IMR-90 (cell line): ENCODE measurements around the gene DOK1. TPM values are rescaled to one million over a fixed set of nuclear protein-coding genes. Genes with fewer than 3 reads are reported as not detected.

ENCODE experiments used
- ATAC-seq: fragments of 200-7000 bp; cut with Tn5 transposase; 2 replicates; pipeline ENCODE4 v1.9.1; 2020; ENCODE audit warnings: low read depth, mild to moderate bottlenecking, moderate library complexity
- BruUV-seq: library from RNA; stranded (reverse); fragments of 400-500 nt; replicated peaks from 2 replicates; lab custom pipeline; 2021; lab: Mats Ljungman, UMichigan
- CTCF ChIA-PET: fragments of 300-600 bp; formaldehyde crosslinking; extraction: SDS; loops from one replicate; lab custom pipeline; 2021; ENCODE audit warnings: antibody characterized with exemption; lab: Yijun Ruan, JAX
- POLR2A ChIA-PET: fragments of 300-600 bp; sonication (Branson Sonifier 250); formaldehyde crosslinking; loops from one replicate; lab custom pipeline; 2022; ENCODE audit warnings: antibody characterized with exemption; ENCODE audit not compliant: unreplicated experiment; lab: Charles Lee
- DNase-seq: peaks from one replicate; pipeline ENCODE4 v3.0.0; 2013
- H2AFZ ChIP-seq: replicated peaks from 2 replicates; pipeline ENCODE3; 2013; ENCODE audit warnings: low read length, mild to moderate bottlenecking; ENCODE audit not compliant: poor library complexity
- H2AK5ac ChIP-seq: 2 replicates; pipeline ENCODE4 v1.6.1; 2013; ENCODE audit warnings: low read depth, low read length, inconsistent platforms
- H2AK9ac ChIP-seq: replicated peaks from 2 replicates; pipeline ENCODE3; 2013; ENCODE audit warnings: mild to moderate bottlenecking, low read depth, low read length, moderate library complexity; ENCODE audit not compliant: poor library complexity
- H2BK120ac ChIP-seq: 2 replicates; pipeline ENCODE4 v1.6.1; 2013; ENCODE audit warnings: low read depth, low read length, inconsistent platforms
- H2BK15ac ChIP-seq: 3 replicates; pipeline ENCODE4 v1.6.1; 2013; ENCODE audit warnings: low read depth, low read length, inconsistent platforms
- H2BK20ac ChIP-seq: 2 replicates; pipeline ENCODE4 v1.6.1; 2013; ENCODE audit warnings: low read depth, mild to moderate bottlenecking, inconsistent platforms, low read length, moderate library complexity
- H2BK5ac ChIP-seq: 2 replicates; pipeline ENCODE4 v1.6.1; 2013; ENCODE audit warnings: mild to moderate bottlenecking, low read depth, low read length, inconsistent platforms; ENCODE audit not compliant: poor library complexity, severe bottlenecking
- H3K14ac ChIP-seq: replicated peaks from 2 replicates; pipeline ENCODE4 v1.6.1; 2013; ENCODE audit warnings: low read depth, low read length, inconsistent platforms
- H3K18ac ChIP-seq: 2 replicates; pipeline ENCODE4 v1.6.1; 2013; ENCODE audit warnings: low read depth, low read length, control low read depth
- H3K23ac ChIP-seq: 2 replicates; pipeline ENCODE4 v1.6.1; 2013; ENCODE audit warnings: low read depth, low read length, inconsistent platforms
- H3K27ac ChIP-seq: 2 replicates; pipeline ENCODE4 v1.5.1; 2013; ENCODE audit warnings: mild to moderate bottlenecking, control low read depth, low read length; ENCODE audit not compliant: insufficient read depth
- H3K27me3 ChIP-seq: 2 replicates; pipeline ENCODE4 v1.6.1; 2013; ENCODE audit warnings: low read length; ENCODE audit not compliant: control insufficient read depth, insufficient read depth
- H3K36me3 ChIP-seq: 2 replicates; pipeline ENCODE4 v1.6.1; 2013; ENCODE audit warnings: low read length, mixed read lengths; ENCODE audit not compliant: control insufficient read depth, insufficient read depth
- H3K4ac ChIP-seq: 2 replicates; pipeline ENCODE4 v1.6.1; 2013; ENCODE audit warnings: low read depth, low read length, inconsistent platforms
- H3K4me1 ChIP-seq: 2 replicates; pipeline ENCODE4 v1.6.1; 2013; ENCODE audit warnings: low read length, mixed read lengths; ENCODE audit not compliant: control insufficient read depth, insufficient read depth
- H3K4me2 ChIP-seq: 2 replicates; pipeline ENCODE4 v1.6.1; 2013; ENCODE audit warnings: low read depth, mild to moderate bottlenecking, control low read depth, low read length, moderate library complexity
- H3K4me3 ChIP-seq: 2 replicates; pipeline ENCODE4 v1.5.1; 2013; ENCODE audit warnings: low read depth, mild to moderate bottlenecking, control low read depth, low read length, moderate library complexity; ENCODE audit not compliant: insufficient read depth
- H3K56ac ChIP-seq: 2 replicates; pipeline ENCODE4 v1.6.1; 2013; ENCODE audit warnings: low read length, inconsistent platforms; ENCODE audit not compliant: insufficient read depth; ENCODE audit errors: extremely low read depth
- H3K79me1 ChIP-seq, 2 experiments: 2 replicates each; pipeline ENCODE4 v1.6.1; 2013; ENCODE audit warnings: low read length in 2 of 2, inconsistent platforms in 1 of 2, low read depth in 1 of 2
- H3K9ac ChIP-seq: 2 replicates; pipeline ENCODE4 v1.6.1; 2013; ENCODE audit warnings: low read depth, low read length, control low read depth
- H3K9me1 ChIP-seq: 2 replicates; pipeline ENCODE4 v1.6.1; 2013; ENCODE audit warnings: low read length, inconsistent platforms; ENCODE audit not compliant: insufficient read depth
- H3K9me3 ChIP-seq: 2 replicates; pipeline ENCODE4 v1.6.1; 2013; ENCODE audit warnings: low read length; ENCODE audit not compliant: control insufficient read depth, insufficient read depth
- H4K20me1 ChIP-seq: 2 replicates; pipeline ENCODE4 v1.6.1; 2013; ENCODE audit warnings: low read length, inconsistent platforms; ENCODE audit not compliant: insufficient read depth
- H4K5ac ChIP-seq: 2 replicates; pipeline ENCODE4 v1.6.1; 2013; ENCODE audit warnings: mild to moderate bottlenecking, low read depth, low read length, control low read depth
- H4K8ac ChIP-seq, 2 experiments: 2 replicates each; pipeline ENCODE4 v1.6.1; 2013; ENCODE audit warnings: low read depth in 2 of 2, low read length in 2 of 2, control low read depth in 1 of 2, inconsistent platforms in 1 of 2
- H4K91ac ChIP-seq: 2 replicates; pipeline ENCODE4 v1.6.1; 2013; ENCODE audit warnings: low read depth, low read length, inconsistent platforms; ENCODE audit not compliant: insufficient read depth
- BHLHE40 ChIP-seq: fragments of 150-350 bp; IDR thresholded peaks from 2 replicates; pipeline ENCODE4 v1.6.1; 2016; ENCODE audit warnings: mild to moderate bottlenecking, low read depth, low read length
- CEBPB ChIP-seq: IDR thresholded peaks from 2 replicates; pipeline ENCODE4 v1.6.1; 2012; ENCODE audit warnings: low read depth, low read length, improper control_type of control experiment
- CHD1 ChIP-seq: IDR thresholded peaks from 2 replicates; pipeline ENCODE4 v1.6.1; 2012; ENCODE audit warnings: low read depth, low read length, improper control_type of control experiment
- FOS ChIP-seq: fragments of 150-350 bp; IDR thresholded peaks from 2 replicates; pipeline ENCODE4 v1.6.1; 2016; ENCODE audit warnings: low read depth, low read length
- MAFK ChIP-seq: IDR thresholded peaks from 2 replicates; pipeline ENCODE4 v1.6.1; 2012; ENCODE audit warnings: low read depth, low read length, improper control_type of control experiment
- MAZ ChIP-seq: IDR thresholded peaks from 2 replicates; pipeline ENCODE4 v1.6.1; 2012; ENCODE audit warnings: low read depth, mild to moderate bottlenecking, low read length, improper control_type of control experiment, moderate library complexity, borderline replicate concordance
- MXI1 ChIP-seq: IDR thresholded peaks from 2 replicates; pipeline ENCODE4 v1.6.1; 2012; ENCODE audit warnings: low read depth, mild to moderate bottlenecking, low read length, moderate library complexity, borderline replicate concordance
- NFE2L2 ChIP-seq: fragments of 150-350 bp; IDR thresholded peaks from 2 replicates; pipeline ENCODE4 v1.6.1; 2016; ENCODE audit warnings: low read depth, mild to moderate bottlenecking, low read length
- POLR2A ChIP-seq: IDR thresholded peaks from 2 replicates; pipeline ENCODE4 v1.6.1; 2012; ENCODE audit warnings: mild to moderate bottlenecking, low read depth, low read length
- RAD21 ChIP-seq: IDR thresholded peaks from 2 replicates; pipeline ENCODE4 v1.6.1; 2012; ENCODE audit warnings: low read length, improper control_type of control experiment
- RCOR1 ChIP-seq: IDR thresholded peaks from 2 replicates; pipeline ENCODE4 v1.6.1; 2012; ENCODE audit warnings: mild to moderate bottlenecking, low read length, improper control_type of control experiment; ENCODE audit not compliant: insufficient replicate concordance
- RFX5 ChIP-seq: IDR thresholded peaks from 2 replicates; pipeline ENCODE4 v1.8.0; 2012; ENCODE audit warnings: low read depth, mild to moderate bottlenecking, low read length, moderate library complexity
- SMC3 ChIP-seq: fragments of 150-350 bp; IDR thresholded peaks from 2 replicates; pipeline ENCODE4 v1.6.1; 2016; ENCODE audit warnings: low read depth, mild to moderate bottlenecking, antibody characterized with exemption, low read length, moderate library complexity
- WGBS, 2 experiments: methylation state at CpG; one replicate each; pipeline versions ENCODE4 v1.1.5 to v1.1.7; 2013; ENCODE audit warnings: missing lambda C conversion rate in 2 of 2; ENCODE audit not compliant: insufficient read length in 1 of 2; ENCODE audit errors: extremely low coverage in 2 of 2; 5-methylcytosine and 5-hydroxymethylcytosine counted together
- dilution Hi-C: fragments of 300-500 bp; cut with HindIII; formaldehyde crosslinking; loops from one replicate; pipeline ENCODE4 v1.14.3; 2018; ENCODE audit warnings: low sequenced_read_pairs; ENCODE audit not compliant: unreplicated experiment
- in situ Hi-C: fragments of 300-500 bp; cut with MboI; formaldehyde crosslinking; loops from 3 replicates; pipeline ENCODE4 v1.14.3; 2019; ENCODE audit warnings: low sequenced_read_pairs, inconsistent platforms, mixed read lengths
- intact Hi-C: fragments of 100-400 bp; cut with micrococcal nuclease; formaldehyde crosslinking; loops from 2 replicates; pipeline ENCODE4 v1.10.0; 2022
- polyA plus RNA-seq, 3 experiments: library from polyadenylated mRNA; depleted of rRNA; stranded (reverse); fragments of >200 nt; gene quantifications; 2 replicates each; pipeline ENCODE4 v1.2.3, GENCODE V29; 2012; ENCODE audit warnings: low replicate concordance in 1 of 3
- total RNA-seq: library from RNA; depleted of rRNA; stranded (reverse); fragments of >200 nt; gene quantifications from 2 replicates; pipeline ENCODE4 v1.2.3, GENCODE V29; 2012
- TF ChIP-seq, protein P1 (sequence below): conservative IDR thresholded peaks from 2 replicates; pipeline ENCODE4 v1.5.1; 2012; ENCODE audit warnings: mild to moderate bottlenecking, low read depth, low read length, improper control_type of control experiment
- TF ChIP-seq, protein P2 (sequence below): fragments of 150-350 bp; IDR thresholded peaks from 2 replicates; pipeline ENCODE4 v1.6.1; 2016; ENCODE audit warnings: low read depth, mild to moderate bottlenecking, low read length, moderate library complexity, borderline replicate concordance
- TF ChIP-seq, protein P3 (sequence below): fragments of 150-350 bp; IDR thresholded peaks from 2 replicates; pipeline ENCODE4 v1.6.1; 2017; ENCODE audit warnings: mild to moderate bottlenecking, antibody characterized with exemption, low read length, low read depth

Gene DOK1
- total and polyA plus RNA-seq, 2 of the 4 experiments (the other 2 are of a cell fraction): 15.4 to 17.6 TPM

DNA sequence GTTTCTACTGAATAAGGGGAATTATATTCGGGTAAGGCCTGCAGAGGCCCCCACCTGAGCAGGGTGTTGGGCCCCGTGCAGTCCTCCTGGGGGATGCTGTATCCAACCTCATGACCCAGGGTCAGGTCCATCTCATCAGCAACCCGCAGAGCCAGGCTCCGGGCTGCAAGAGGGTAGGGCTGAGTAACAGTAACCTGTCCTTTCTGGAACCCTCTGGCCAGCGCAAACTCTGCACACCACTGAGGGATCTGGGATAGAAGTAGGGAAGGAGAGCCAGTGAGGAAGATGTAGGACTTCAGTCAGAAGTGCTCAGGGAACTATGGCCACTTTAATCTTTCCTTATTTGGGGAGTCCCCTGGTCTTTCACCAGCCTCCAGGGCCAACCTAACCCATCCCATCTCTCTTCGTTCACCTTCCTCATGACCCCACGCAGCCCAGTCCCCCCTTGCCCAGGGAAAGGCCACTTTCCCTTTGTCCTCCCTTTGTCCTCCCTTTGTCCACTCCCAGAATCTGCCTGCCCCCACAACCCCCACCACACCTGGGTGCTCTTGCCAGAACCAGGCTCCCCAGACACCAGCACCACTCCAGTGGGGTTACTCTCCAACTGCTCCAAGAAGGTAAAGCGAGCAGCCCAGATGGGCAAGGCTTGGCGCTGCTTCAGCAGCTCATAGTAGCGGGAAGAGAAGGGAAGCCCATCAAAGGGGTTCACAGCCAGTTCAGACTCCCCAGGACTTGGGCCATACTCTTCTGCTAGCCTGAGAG is 29.4 kb upstream of the DOK1 start:
- in situ Hi-C loops (no loop called here), dilution Hi-C loops (no loop called here), intact Hi-C loops (no loop called here)
- Histone ChIP-seq H3K23ac (no peak overlapping the region), H4K5ac (no peak overlapping the region), H2BK120ac (no peak overlapping the region), H3K4ac (no peak overlapping the region), H3K4me2 (no peak overlapping the region), H2BK5ac (no peak overlapping the region), H3K18ac (no peak overlapping the region), H3K36me3 (peaks cover 27% of the 10 kb centered on the region), H4K91ac (no peak overlapping the region), H4K8ac (no peak overlapping the region), H3K9me3 (no peaks in the 10 kb centered on the region), H3K79me1 (peaks cover 16 to 34% of the 10 kb centered on the region in 2 experiments; a peak in 2 of 4 replicates), H3K4me1 (peaks cover 5% of the 10 kb centered on the region), H3K27ac (no peak overlapping the region), H2AFZ (no peak overlapping the region), H3K14ac (no peak overlapping the region), H4K20me1 (peaks cover 13% of the 10 kb centered on the region), H3K4me3 (no peak overlapping the region), H2AK5ac (no peak overlapping the region), H3K9me1 (peaks cover 9% of the 10 kb centered on the region), H3K27me3 (peaks cover 22% of the 10 kb centered on the region), H2AK9ac (no peak overlapping the region), H3K9ac (no peak overlapping the region), H2BK15ac (no peak overlapping the region), H3K56ac (no peak overlapping the region), H2BK20ac (no peak overlapping the region)
- CTCF ChIA-PET: no interaction called here
- ATAC-seq (no peak), DNase-seq (no peak)
- TF ChIP-seq MAZ (no peak), CHD1 (no peak), NFE2L2 (no peak), SMC3 (no peak), RCOR1 (no peak), CEBPB (no peak), MXI1 (no peak), POLR2A (no peak), MAFK (no peak), RFX5 (no peak), BHLHE40 (no peak), RAD21 (no peak), FOS (no peak)
- TF ChIP-seq, protein P1, sequence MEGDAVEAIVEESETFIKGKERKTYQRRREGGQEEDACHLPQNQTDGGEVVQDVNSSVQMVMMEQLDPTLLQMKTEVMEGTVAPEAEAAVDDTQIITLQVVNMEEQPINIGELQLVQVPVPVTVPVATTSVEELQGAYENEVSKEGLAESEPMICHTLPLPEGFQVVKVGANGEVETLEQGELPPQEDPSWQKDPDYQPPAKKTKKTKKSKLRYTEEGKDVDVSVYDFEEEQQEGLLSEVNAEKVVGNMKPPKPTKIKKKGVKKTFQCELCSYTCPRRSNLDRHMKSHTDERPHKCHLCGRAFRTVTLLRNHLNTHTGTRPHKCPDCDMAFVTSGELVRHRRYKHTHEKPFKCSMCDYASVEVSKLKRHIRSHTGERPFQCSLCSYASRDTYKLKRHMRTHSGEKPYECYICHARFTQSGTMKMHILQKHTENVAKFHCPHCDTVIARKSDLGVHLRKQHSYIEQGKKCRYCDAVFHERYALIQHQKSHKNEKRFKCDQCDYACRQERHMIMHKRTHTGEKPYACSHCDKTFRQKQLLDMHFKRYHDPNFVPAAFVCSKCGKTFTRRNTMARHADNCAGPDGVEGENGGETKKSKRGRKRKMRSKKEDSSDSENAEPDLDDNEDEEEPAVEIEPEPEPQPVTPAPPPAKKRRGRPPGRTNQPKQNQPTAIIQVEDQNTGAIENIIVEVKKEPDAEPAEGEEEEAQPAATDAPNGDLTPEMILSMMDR: no peak
- TF ChIP-seq, protein P2, sequence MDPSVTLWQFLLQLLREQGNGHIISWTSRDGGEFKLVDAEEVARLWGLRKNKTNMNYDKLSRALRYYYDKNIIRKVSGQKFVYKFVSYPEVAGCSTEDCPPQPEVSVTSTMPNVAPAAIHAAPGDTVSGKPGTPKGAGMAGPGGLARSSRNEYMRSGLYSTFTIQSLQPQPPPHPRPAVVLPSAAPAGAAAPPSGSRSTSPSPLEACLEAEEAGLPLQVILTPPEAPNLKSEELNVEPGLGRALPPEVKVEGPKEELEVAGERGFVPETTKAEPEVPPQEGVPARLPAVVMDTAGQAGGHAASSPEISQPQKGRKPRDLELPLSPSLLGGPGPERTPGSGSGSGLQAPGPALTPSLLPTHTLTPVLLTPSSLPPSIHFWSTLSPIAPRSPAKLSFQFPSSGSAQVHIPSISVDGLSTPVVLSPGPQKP: no peak
- TF ChIP-seq, protein P3, sequence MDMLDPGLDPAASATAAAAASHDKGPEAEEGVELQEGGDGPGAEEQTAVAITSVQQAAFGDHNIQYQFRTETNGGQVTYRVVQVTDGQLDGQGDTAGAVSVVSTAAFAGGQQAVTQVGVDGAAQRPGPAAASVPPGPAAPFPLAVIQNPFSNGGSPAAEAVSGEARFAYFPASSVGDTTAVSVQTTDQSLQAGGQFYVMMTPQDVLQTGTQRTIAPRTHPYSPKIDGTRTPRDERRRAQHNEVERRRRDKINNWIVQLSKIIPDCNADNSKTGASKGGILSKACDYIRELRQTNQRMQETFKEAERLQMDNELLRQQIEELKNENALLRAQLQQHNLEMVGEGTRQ: no peak
- 96% methylated on average over 4 of the region's 10 CpGs; no CpG with 5 or more reads in 1 of the 2 experiments for WGBS, 2 experiments
- POLR2A ChIA-PET: no interaction called here
- no TSS peak for BruUV-seq
